Ramos (cell line): Measurements from ENCODE around the gene CCDC80.

Experiments
- in situ Hi-C: fragments of 300-500 bp; cut with MboI; formaldehyde crosslinking; loops from one replicate; pipeline ENCODE4 v1.14.3; 2022; ENCODE audit warnings: low sequenced_read_pairs; ENCODE audit not compliant: unreplicated experiment

The CCDC80 gene

GRCh38 chr3:112634786-112635541 lies 6.0 kb downstream of the CCDC80 start:
- in situ Hi-C loops = loop anchor here (25.0 kb wide), 1 partner anchor 652 kb away; no protein-coding TSS in a partner anchor

DNA sequence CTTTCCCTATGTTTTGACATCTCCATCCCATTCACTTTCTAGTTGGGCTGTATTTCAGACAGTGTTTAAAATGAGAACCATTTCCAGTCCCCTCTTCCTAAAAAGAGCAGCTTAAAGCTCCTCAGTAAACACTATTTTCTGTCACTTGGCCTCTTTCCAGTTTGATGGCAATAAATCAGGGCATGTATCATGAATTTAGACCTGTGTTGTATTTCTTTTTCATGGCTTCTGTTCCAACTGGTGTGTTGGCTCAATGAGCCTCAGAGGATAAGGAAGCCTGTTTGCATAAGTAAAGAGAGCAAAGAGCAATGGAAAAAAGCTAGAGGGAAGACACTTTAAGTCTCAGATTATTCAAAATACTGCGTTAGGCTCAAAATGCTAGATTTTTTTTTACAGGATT lies 7.2 kb downstream of the CCDC80 start:
- in situ Hi-C loops = loop anchor here (25.0 kb wide), 1 partner anchor 654 kb away; no protein-coding TSS in a partner anchor

GRCh38 chr3:112633191-112633590 lies 7.8 kb downstream of the CCDC80 start:
- in situ Hi-C loops = loop anchor here (25.0 kb wide), 1 partner anchor 654 kb away; no protein-coding TSS in a partner anchor

DNA sequence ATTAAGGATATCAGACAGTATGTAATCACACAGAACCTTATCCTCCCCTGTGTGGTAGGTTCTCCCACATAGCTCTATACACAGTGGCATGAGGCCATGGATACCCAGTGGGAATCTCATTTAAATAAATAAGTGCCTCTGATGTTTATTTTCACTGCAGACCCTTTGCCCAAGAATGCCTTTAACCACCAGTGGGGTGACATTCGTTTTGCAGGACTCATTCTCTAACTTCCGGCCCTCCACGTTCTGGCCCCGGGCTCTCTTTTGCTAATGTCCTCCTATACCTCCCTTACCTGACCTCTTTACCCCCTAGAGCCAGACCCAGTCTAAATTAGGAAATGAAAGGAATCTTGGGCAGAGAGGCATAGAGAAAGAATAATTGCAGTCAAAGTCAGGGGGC lies 8.3 kb downstream of the CCDC80 start:
- in situ Hi-C loops = loop anchor here (25.0 kb wide), 1 partner anchor 655 kb away; no protein-coding TSS in a partner anchor

DNA sequence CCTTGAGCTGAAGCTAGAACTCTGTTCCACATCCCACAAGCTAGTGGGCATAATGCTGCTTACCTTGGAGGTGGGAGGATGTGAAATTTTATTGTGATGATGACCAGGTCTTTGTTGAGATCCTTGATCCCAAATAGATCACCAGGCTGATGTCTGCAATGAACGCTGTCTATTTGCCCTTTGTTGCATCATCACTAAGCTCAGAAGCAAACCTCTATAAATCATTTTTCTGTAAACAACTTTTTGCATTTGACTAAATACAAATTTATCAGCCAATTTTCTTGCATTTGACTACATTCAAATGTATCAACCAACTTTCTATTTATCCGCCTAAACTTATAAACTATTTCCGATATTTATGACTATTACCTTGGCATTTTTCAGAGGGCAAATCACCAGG lies 9.7 kb downstream of the CCDC80 start:
- in situ Hi-C loops = loop anchor here (25.0 kb wide), 1 partner anchor 656 kb away; no protein-coding TSS in a partner anchor

DNA sequence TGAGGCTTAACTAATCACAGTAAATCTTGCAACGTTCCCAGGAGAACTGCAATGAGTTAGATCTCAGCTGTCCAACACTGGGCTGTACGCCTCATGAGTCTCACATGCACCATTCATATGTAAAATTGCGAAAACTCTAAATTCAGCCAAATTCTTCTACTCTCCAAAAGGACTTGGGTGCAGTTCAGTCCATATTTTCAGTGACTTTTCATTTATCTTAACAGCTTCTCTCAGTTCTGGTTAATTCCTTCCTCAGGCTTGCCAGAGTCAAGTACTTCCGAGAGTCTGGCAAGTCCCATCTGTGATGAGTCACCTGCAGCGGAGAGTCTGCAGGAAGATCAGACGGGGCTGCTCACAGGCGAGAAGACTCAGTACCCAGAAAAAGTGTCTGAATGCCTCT lies 11.5 kb downstream of the CCDC80 start:
- in situ Hi-C loops = loop anchor here (25.0 kb wide), 1 partner anchor 658 kb away; no protein-coding TSS in a partner anchor

- in situ Hi-C loops = loop anchor here (25.0 kb wide), 1 partner anchor 659 kb away; no protein-coding TSS in a partner anchor
These were observed 12.9 kb downstream of the CCDC80 start for GRCh38 chr3:112627919-112628466.

DNA sequence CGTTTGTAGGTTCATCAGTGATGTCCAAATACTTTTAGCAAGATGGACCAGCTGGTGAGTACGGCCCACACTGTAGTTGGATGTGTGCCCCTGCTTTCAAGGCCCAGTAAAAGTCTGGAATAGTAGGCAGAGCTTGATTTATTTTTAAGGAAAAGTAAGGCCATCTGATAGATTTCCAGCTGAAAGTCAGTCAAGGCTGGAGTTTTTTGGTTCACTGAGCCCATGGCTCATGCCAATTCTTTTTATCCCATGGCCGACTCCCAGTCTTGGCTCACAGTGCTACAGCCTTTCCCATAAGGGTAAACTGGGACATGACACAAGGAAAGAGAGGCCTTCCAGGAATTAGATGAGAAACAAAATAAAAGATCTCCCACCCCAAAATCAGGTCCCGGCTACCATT lies 13.5 kb downstream of the CCDC80 start:
- in situ Hi-C loops = loop anchor here (25.0 kb wide), 1 partner anchor 660 kb away; no protein-coding TSS in a partner anchor

GRCh38 chr3:112623717-112624116 lies 17.2 kb downstream of the CCDC80 start:
- in situ Hi-C loops = no loop called here

- in situ Hi-C loops = no loop called here
These were observed 17.7 kb downstream of the CCDC80 start for GRCh38 chr3:112623213-112623612.

DNA sequence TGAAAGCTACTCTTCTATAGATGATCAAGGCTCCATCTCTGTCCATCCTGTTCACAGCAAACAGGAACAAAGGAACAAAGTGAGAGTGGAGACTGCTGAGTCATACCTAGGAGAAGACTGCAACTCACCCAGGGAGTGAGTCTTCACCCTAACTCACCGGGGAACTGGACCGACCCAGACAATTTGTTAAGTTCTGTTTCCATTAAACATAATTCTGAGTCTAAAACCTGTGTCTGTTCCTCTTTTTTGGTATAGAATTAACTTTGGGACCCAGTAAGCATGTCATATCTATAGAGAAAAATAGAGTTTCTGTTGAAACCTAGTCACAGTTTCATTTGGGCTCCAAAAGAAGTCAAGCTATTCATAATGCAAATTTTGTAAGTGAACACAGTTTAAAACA lies 21.6 kb downstream of the CCDC80 start:
- in situ Hi-C loops = no loop called here

DNA sequence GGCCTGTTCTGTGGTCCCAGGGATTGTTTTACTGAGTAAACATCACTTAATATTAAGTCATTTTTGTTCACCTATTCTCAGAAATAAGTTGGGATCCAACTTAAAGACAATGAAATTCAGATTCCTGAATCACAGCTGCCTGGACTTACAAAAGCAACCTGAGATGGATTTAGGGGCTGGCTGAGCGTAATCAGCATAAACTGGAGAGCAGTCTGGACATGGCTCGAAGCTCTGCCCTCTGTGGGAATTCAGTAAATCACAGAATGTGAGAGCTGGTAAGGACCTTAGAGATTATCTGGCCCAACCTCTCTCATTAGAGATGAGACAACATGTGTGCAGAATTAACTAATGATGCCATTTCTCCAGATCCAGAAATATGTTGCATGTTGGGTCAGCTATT lies 23.7 kb downstream of the CCDC80 start:
- in situ Hi-C loops = no loop called here

- in situ Hi-C loops = no loop called here
These were observed 24.8 kb downstream of the CCDC80 start for GRCh38 chr3:112615989-112616731.

DNA sequence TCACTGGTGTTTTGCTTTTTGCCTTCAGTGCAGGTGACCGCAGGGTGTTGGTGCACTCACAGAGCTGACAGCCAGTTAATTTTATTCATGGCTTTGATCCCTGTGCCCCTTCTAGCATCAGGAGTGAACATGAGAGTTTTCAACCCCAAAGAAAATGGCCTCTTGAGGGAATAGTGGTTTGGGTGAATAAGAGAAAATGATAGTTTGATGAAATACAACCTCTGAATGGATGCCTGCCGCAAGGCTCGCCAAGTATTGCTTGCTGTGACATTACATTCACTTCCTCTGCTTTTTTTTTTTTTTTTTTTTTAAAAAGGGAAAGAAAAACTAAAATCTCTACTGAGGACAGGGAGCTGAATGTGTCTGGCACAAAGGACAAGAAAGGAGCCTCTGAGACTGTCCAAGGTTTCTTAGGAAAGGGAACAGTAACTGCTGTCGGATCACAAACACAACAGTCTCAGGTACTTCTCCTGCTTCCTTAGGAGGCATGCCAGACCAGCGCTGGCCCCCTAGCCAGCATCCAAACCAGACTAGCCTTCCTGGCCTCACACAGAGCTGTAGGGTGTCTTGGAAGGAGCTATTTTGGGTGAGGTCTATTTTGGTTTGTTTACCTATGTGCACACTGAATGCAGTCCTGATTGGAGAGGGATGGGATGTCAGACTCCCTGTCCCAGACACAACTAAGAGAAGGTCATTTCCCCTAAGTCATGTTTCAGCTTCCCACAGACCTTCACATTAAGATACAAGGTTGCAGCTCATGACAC lies 29.0 kb downstream of the CCDC80 start:
- in situ Hi-C loops = no loop called here

- in situ Hi-C loops = no loop called here
These were observed 30.8 kb downstream of the CCDC80 start for GRCh38 chr3:112610121-112610520.

- in situ Hi-C loops = no loop called here
These were observed 33.1 kb downstream of the CCDC80 start for GRCh38 chr3:112607863-112608262.

- in situ Hi-C loops = no loop called here
These were observed 34.8 kb downstream of the CCDC80 start for GRCh38 chr3:112606098-112606497.

- in situ Hi-C loops = no loop called here
These were observed 35.7 kb downstream of the CCDC80 start for GRCh38 chr3:112605285-112605684.

DNA sequence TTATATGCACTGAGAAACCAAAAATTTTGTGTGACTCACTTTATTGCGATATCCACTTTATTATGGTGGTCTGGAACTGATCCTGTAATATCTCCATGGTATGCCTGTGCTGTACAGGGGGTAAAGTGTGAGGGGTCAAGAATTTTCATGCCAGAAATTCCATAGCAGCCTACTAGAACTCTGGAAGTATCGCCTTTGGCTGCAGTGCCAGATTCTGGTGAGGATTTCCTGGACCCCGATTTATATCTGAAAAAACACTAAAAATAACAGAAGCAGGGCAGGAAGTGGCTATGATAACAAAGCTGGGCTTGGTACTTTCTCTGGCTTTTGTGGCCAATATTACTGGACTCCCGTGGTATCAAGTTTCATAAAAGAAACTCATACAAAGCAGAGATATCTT lies 36.4 kb downstream of the CCDC80 start:
- in situ Hi-C loops = no loop called here

DNA sequence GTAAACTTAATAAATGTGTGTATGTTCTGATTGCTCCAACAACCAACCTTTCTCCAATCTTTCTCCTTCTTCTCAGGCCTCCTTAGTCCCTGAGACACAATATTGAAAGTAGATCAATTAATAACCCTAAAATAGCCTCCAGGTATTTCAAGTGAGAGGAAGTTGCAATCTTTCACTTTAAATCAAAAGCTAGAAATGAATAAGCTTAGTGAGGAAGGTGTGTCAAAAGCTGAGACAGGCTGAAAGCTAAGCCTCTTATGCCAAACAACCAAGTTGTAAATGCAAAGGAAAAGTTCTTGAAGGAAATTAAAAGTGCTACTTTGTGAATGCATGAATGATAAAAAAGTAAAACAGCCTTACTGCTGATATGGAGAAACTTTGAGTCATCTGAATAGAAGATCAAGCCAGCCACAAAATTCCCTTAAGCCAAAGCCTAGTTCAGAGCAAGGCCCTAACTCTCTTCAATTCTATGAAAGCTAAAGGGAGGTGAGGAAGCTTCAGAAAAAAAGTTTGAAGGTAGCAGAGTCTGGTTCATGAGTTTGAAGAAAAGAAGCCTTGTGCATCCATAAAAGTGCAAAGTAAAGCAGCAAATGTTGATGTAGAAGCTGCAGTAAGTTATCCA lies 38.6 kb downstream of the CCDC80 start:
- in situ Hi-C loops = no loop called here
